Gastrocnemius medialis (tissue), 4 donors: ENCODE data around the gene CBL.

ENCODE experiments used
- POLR2A ChIP-seq, 2 donors: fragments of 450-650 bp; IDR thresholded peaks; one replicate each; pipeline ENCODE4 v1.6.1; 2017; ENCODE audit warnings: antibody characterized with exemption in 2 of 2, mild to moderate bottlenecking in 2 of 2, moderate library complexity in 2 of 2
- TF ChIP-seq, protein P1 (sequence below), 5 experiments: fragments of 450-650 bp in 3 of 5; fragments of 200-600 bp in 2 of 5; sonication (generic) in 2 of 5; IDR thresholded peaks in 4 of 5; conservative IDR thresholded peaks in 1 of 5; 1 replicate in 4 of 5; 2 replicates in 1 of 5; pipeline ENCODE4 v1.5.1; 2016 to 2019; ENCODE audit warnings: antibody characterized with exemption in 5 of 5, mild to moderate bottlenecking in 3 of 5, moderate library complexity in 3 of 5

DNA sequence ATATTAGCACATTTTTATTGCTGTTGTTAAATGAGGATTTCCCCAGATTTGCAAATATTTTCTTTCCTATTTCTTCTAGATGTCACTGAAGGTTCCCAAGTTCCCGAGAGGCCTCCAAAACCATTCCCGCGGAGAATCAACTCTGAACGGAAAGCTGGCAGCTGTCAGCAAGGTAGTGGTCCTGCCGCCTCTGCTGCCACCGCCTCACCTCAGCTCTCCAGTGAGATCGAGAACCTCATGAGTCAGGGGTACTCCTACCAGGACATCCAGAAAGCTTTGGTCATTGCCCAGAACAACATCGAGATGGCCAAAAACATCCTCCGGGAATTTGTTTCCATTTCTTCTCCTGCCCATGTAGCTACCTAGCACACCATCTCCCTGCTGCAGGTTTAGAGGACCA lies 93.3 kb downstream of the CBL start:
- TF ChIP-seq, protein P1, sequence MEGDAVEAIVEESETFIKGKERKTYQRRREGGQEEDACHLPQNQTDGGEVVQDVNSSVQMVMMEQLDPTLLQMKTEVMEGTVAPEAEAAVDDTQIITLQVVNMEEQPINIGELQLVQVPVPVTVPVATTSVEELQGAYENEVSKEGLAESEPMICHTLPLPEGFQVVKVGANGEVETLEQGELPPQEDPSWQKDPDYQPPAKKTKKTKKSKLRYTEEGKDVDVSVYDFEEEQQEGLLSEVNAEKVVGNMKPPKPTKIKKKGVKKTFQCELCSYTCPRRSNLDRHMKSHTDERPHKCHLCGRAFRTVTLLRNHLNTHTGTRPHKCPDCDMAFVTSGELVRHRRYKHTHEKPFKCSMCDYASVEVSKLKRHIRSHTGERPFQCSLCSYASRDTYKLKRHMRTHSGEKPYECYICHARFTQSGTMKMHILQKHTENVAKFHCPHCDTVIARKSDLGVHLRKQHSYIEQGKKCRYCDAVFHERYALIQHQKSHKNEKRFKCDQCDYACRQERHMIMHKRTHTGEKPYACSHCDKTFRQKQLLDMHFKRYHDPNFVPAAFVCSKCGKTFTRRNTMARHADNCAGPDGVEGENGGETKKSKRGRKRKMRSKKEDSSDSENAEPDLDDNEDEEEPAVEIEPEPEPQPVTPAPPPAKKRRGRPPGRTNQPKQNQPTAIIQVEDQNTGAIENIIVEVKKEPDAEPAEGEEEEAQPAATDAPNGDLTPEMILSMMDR (IDR thresholded peaks at IDR 0.05 in 4 of 5, conservative IDR thresholded peaks at IDR 0.05 in 1 of 5) = no peak
- TF ChIP-seq POLR2A (IDR thresholded peaks at IDR 0.05) = no peak
